Activated T-cell treated with anti-CD3 and anti-CD28 coated beads, Interleukin-2, amount 50 U/mL, for 24 hours (primary cell): Measurements from ENCODE around the gene BMX.

ENCODE experiments used
- DNase-seq: peaks from one replicate; pipeline ENCODE4 v3.0.0-alpha.2; 2020
- H3K27ac Mint-ChIP-seq: 2 replicates; pipeline ENCODE4 v1.8.0; 2020; ENCODE audit warnings: mild to moderate bottlenecking, mixed read lengths
- H3K27me3 Mint-ChIP-seq: 2 replicates; pipeline ENCODE4 v1.8.0; 2020; ENCODE audit warnings: mixed read lengths
- H3K36me3 Mint-ChIP-seq: 2 replicates; pipeline ENCODE4 v1.8.0; 2020; ENCODE audit warnings: low read depth, mixed read lengths
- H3K4me1 Mint-ChIP-seq: 2 replicates; pipeline ENCODE4 v1.8.0; 2020; ENCODE audit warnings: low read depth, mixed read lengths
- H3K4me3 Mint-ChIP-seq: 2 replicates; pipeline ENCODE4 v1.8.0; 2020; ENCODE audit warnings: mild to moderate bottlenecking, moderate library complexity, mixed read lengths
- H3K9me3 Mint-ChIP-seq: 2 replicates; pipeline ENCODE4 v1.8.0; 2020; ENCODE audit warnings: mixed read lengths

BMX gene

DNA sequence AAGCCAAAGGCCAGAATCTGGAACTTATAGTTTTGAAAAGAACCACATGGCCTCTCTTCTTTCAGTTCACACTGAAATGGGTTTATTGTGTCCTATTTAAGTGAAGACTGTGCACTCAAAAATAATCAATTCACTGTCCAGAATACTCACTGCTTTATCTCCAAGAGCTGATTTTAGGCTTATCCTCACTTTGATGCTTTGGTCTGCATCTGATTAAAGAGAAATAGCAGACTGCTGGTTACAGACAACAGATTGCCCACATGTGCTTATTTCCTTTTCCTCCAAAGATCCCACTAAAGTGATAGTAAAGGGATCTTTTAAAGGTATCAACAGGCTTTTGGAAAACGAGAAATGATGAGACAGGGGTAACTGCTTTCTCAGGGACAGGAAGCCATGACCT lies 69.5 kb downstream of the BMX start:
- H3K27ac Mint-ChIP-seq = no peak overlapping the region
- no peak overlapping the region for H3K4me3 Mint-ChIP-seq

DNA sequence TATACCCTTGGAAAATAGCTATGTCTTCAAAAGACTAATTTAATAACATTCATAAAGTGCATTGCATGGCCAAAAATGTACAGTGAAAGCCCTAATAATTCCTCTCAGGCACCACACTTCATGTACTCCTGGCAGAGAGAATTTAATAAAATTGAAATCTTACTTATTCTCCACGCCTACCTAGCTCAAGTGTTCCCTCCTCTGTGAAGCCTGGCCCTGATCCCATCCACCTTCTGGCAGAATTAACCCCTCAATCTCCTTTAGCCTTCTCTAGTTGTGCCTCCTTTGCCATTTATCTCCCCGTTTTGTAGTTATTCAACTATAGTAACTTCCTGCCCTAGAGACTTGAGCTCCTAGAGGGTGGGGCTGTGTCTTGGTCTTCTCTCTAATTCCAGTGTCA lies 73.4 kb downstream of the BMX start:
- Mint-ChIP-seq H3K27ac (no peak overlapping the region), H3K4me3 (no peak overlapping the region)

More for the DNA sequence above, 69.5 kb downstream of the BMX start:
- no peaks in the 10 kb centered on the region for H3K36me3 Mint-ChIP-seq
- no peaks in the 10 kb centered on the region for H3K9me3 Mint-ChIP-seq
- no peaks in the 10 kb centered on the region for H3K4me1 Mint-ChIP-seq
- DNase-seq = no peak
- peaks cover 80% of the 10 kb centered on the region for H3K27me3 Mint-ChIP-seq

DNA sequence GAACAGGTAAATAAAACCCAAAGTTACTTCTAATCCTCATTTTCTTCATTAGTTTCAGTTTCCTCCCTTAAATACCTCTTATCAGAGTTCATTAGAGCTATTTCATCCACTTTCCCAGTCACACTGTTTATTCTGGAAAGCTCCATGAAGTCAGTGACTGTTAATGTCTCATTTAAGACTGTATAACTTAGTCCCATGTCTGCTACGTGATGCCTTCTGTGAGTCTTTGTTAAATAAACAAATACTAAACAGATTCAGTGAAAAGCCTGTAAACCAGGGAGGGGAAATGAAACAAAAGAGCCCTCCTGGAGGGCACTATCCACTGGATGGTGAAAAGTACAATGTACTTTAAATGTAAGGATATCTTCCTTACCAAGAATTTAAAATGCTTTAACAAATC lies 75.4 kb downstream of the BMX start:
- no peak for DNase-seq
- no peaks in the 10 kb centered on the region for H3K9me3 Mint-ChIP-seq
- H3K27ac Mint-ChIP-seq = no peak overlapping the region
- no peaks in the 10 kb centered on the region for H3K4me1 Mint-ChIP-seq
- H3K27me3 Mint-ChIP-seq = peaks cover 66% of the 10 kb centered on the region
- H3K36me3 Mint-ChIP-seq = no peaks in the 10 kb centered on the region
- H3K4me3 Mint-ChIP-seq = no peak overlapping the region

More for the DNA sequence above, 73.4 kb downstream of the BMX start:
- Mint-ChIP-seq H3K9me3 (no peaks in the 10 kb centered on the region), H3K36me3 (no peaks in the 10 kb centered on the region), H3K4me1 (no peaks in the 10 kb centered on the region), H3K27me3 (peaks cover 73% of the 10 kb centered on the region)
- DNase-seq = no peak

DNA sequence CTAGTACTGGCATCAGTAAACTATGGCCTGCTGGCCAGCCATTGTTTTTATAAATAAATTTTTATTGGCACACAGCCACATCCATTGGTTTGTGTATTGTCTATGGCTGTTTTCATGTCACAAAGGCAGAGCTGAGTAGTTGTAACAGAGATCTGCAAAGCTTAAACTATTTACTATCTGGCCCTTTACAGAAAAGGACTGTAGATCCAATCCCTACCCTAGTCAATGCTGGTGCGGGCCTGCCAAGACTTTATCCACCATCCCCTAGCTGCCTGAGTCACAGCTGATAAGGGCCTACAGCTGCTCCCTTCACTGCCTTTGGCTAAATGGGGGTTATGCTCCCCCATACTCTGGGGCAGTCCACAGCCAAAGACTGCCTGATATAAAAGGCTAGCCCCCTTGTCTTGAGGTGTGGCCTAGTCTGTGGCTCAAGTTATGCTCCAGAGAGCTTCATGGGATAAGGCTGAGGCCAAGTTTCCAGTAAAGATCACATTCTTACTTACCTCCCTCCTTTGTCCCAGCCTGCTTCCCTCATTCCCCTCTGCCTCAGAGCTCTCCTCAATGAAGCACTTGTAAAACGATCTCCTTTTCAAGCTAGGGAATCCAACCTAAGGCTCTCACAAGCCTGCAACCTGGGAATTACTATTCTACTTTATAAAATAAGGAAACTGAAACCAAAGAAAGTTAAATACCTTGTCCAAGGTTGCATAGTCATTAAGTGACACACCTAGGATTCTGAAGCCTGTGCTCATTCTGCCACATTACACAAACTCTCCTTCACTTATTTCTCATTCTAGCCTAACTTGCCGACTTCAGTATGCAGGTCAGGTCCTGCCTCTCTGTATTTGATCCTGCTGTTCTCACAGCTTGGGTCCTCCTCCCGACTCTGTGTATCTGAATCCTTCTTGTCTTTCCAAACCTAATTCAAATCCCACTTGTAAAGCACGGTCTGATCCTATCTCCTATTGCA lies 79.5 kb downstream of the BMX start:
- no peak for DNase-seq
- Mint-ChIP-seq H3K4me3 (no peak overlapping the region), H3K27ac (no peak overlapping the region), H3K36me3 (no peaks in the 10 kb centered on the region), H3K9me3 (no peaks in the 10 kb centered on the region), H3K27me3 (peaks cover 56% of the 10 kb centered on the region), H3K4me1 (no peaks in the 10 kb centered on the region)

DNA sequence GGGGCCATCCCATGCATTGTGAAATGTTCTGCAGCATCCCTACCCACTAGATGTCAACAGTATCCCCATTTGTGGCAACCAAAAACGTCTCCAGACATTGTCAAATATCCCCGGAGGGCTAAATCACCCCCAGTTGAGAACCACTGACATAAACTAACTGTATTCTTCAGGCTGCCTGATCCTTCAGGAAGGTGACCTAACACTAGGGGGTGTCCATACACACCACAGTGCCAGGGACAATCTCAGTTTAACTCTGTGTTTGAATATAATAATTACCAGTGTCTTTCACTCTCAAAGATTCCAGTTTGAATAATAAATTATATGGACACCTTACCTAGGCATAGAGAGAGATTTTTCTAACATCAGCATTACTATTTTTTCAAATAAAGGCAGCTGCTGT lies 93.8 kb downstream of the BMX start:
- H3K36me3 Mint-ChIP-seq = no peaks in the 10 kb centered on the region
- no peaks in the 10 kb centered on the region for H3K9me3 Mint-ChIP-seq
- no peak overlapping the region for H3K27ac Mint-ChIP-seq
- H3K27me3 Mint-ChIP-seq = peaks cover 64% of the 10 kb centered on the region
- H3K4me3 Mint-ChIP-seq = no peak overlapping the region
- H3K4me1 Mint-ChIP-seq = no peaks in the 10 kb centered on the region
- DNase-seq = no peak

DNA sequence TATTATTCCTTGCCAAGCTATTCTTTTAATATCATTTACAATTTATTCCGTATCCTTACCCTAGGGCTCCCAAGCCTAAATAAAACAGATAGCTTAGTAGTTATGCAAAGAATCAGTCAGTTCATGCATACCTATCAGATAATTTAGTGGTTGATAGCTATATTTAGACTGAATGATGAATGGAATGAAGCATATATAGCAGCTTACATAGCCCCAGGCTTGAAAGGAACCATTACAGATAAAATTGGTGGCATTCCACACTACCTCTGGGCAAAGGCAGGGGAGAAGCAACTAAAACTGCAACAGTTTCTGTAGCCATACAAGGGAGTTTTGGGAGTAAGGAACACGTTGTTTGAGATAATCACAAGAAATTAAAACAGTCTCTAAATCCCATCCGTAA lies 97.4 kb downstream of the BMX start:
- H3K4me3 Mint-ChIP-seq = no peak overlapping the region
- no peak for DNase-seq
- H3K27me3 Mint-ChIP-seq = peaks cover 60% of the 10 kb centered on the region
- H3K27ac Mint-ChIP-seq = no peak overlapping the region
- H3K36me3 Mint-ChIP-seq = no peaks in the 10 kb centered on the region
- H3K9me3 Mint-ChIP-seq = no peaks in the 10 kb centered on the region
- H3K4me1 Mint-ChIP-seq = no peaks in the 10 kb centered on the region

DNA sequence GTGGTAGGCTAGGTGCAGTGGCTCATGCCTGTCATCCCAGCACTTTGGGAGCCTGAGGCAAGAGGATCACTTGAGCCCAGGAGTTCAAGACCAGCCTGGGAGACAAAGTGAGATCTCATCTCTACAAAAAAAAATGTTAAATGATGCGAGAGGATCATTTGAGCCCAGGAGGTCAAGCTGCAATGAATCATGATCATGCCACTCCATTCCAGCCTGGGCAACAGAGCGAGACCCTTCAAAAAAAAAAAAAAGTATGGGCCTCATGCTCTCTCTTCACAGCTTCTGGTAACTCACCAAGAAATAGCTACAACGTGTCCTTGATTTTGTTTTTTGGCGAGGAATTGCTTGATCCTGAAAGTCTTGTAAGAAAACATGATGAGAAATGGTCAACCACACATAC lies 98.9 kb downstream of the BMX start:
- no peaks in the 10 kb centered on the region for H3K4me1 Mint-ChIP-seq
- no peaks in the 10 kb centered on the region for H3K9me3 Mint-ChIP-seq
- DNase-seq = no peak
- H3K4me3 Mint-ChIP-seq = no peak overlapping the region
- H3K36me3 Mint-ChIP-seq = no peaks in the 10 kb centered on the region
- peaks cover 58% of the 10 kb centered on the region for H3K27me3 Mint-ChIP-seq
- no peak overlapping the region for H3K27ac Mint-ChIP-seq

DNA sequence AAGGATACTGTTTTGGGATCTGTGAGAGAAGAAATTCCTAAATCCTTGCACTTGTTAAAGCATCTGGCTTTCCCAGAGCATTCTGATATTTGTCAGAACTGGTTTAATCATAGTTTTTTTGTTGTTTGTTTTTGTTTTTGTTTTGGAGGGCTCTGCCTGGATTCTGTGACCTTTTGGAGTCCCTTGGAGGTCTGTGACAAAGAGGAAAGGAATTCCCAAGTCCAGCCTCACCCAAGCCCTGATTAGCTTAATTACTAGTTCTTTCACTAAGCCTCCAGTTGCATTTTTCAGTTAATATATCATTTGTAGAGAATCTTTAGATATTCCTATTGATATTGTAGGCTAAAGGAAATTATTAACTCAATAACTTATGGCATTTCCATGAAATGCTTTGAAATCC lies 99.4 kb downstream of the BMX start:
- peaks cover 56% of the 10 kb centered on the region for H3K27me3 Mint-ChIP-seq
- DNase-seq = no peak
- H3K27ac Mint-ChIP-seq = no peak overlapping the region
- no peak overlapping the region for H3K4me3 Mint-ChIP-seq
- H3K9me3 Mint-ChIP-seq = no peaks in the 10 kb centered on the region
- H3K36me3 Mint-ChIP-seq = no peaks in the 10 kb centered on the region
- no peaks in the 10 kb centered on the region for H3K4me1 Mint-ChIP-seq

DNA sequence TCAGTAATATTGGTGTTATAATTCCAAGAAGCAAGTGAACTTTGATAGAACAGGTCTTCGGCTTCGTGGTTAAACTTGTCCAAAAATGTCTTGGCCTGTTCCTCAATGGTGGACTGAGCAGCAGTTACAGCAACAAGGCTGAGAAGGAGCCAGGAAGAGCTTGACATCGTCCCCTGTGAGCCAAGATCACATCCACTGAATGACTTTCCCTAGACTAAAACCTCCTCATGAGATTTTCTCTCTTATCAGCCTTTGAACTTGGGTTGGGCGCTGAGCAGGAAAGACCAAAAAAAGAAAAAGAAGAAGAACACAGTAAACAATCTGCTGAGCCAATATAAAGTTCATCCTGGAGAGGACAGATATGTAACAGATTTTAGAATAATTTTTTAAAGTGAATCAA lies 100.1 kb downstream of the BMX start, which contains the start of gene ACE2:
Gene ACE2, minus strand, starts transcription at position 216 of the 400 bp plus-strand sequence. Its CDS starts 49 bp downstream, at position 167.
- Mint-ChIP-seq H3K27me3 (peaks cover 58% of the 10 kb centered on the region), H3K36me3 (no peaks in the 10 kb centered on the region), H3K4me1 (no peaks in the 10 kb centered on the region), H3K27ac (no peak within 1 kb of the TSS), H3K9me3 (no peaks in the 10 kb centered on the region), H3K4me3 (no peak within 1 kb of the TSS)
- DNase-seq = no peak

DNA sequence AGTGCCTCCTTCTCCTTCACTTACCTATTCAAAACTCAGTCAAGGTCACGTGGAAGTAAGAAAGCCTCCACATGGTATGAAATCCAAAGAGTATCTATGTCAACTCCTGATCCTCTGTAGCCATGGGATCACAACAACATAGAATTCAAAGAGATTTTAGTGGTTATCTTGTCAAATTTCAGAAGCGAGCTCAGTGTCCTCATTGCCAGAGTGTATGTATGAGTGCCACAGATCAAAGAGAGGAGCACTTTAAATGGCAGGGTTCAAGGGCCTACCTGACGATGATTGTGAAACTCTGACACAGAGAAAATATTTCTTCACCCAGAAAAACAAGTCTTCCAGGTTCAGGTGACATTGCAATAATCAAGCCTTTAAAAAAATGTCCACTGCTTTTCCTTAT lies 101.3 kb downstream of the BMX start:
- Mint-ChIP-seq H3K36me3 (no peaks in the 10 kb centered on the region), H3K27ac (no peak overlapping the region), H3K4me3 (no peak overlapping the region), H3K27me3 (peaks cover 59% of the 10 kb centered on the region), H3K4me1 (no peaks in the 10 kb centered on the region), H3K9me3 (no peaks in the 10 kb centered on the region)
- no peak for DNase-seq

DNA sequence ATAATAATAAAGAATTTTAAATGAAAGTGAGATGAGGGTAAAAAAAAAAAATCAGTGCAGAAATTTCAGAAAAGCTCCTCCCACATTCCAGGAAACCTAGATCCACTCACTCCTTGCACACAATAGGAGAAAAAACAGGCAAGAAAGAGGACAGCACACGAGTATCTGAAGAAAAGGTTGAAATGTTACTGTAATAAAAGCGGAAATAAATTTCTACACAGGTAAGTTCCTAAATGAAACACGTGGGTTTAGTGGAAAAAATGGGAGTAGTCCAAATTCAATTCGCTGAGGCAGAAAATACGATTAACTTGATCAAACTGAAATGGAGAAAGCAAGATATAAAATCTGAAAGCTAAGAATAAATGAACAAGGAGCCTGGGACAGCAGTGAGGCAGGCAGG lies 102.2 kb downstream of the BMX start:
- no peak for DNase-seq
- peaks cover 56% of the 10 kb centered on the region for H3K27me3 Mint-ChIP-seq
- no peak overlapping the region for H3K4me3 Mint-ChIP-seq
- H3K36me3 Mint-ChIP-seq = no peaks in the 10 kb centered on the region
- no peaks in the 10 kb centered on the region for H3K9me3 Mint-ChIP-seq
- H3K27ac Mint-ChIP-seq = no peak overlapping the region
- H3K4me1 Mint-ChIP-seq = no peaks in the 10 kb centered on the region

DNA sequence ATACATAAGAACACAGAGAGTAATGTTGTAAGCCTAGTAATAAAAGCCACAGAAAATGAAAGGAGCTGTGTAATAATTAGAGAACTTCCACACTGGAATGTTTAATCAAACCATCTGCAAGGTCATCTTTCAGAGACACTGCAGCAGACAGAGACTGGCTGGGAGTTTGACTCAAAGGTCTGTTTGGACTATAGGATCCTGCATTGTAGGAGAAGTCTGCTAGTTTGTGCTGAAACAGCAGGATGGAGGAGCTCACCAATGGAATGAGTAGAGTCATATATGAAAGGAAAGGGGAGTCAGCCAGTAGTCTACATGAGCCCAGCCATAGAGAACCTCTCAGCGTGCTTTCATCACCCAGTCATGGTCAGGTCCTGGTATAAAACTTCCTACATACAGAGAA lies 104.6 kb downstream of the BMX start:
- no peaks in the 10 kb centered on the region for H3K4me1 Mint-ChIP-seq
- no peaks in the 10 kb centered on the region for H3K36me3 Mint-ChIP-seq
- no peak for DNase-seq
- H3K4me3 Mint-ChIP-seq = no peak overlapping the region
- peaks cover 63% of the 10 kb centered on the region for H3K27me3 Mint-ChIP-seq
- no peak overlapping the region for H3K27ac Mint-ChIP-seq
- H3K9me3 Mint-ChIP-seq = no peaks in the 10 kb centered on the region
